Hematopoietic multipotent progenitor cell treated with erythropoietin and hydrocortisone succinate and interleukin-3 and kit ligand, for 4 days (in vitro differentiated cells): ENCODE measurements around the gene BBS1.

Experiments used
- DNase-seq: peaks from one replicate; pipeline ENCODE4 v3.0.0-alpha.2; 2015

Gene BBS1

GRCh38 chr11:66477263-66478201 is 32.9 kb upstream of the BBS1 start:
- DNase-seq = no peak

DNA sequence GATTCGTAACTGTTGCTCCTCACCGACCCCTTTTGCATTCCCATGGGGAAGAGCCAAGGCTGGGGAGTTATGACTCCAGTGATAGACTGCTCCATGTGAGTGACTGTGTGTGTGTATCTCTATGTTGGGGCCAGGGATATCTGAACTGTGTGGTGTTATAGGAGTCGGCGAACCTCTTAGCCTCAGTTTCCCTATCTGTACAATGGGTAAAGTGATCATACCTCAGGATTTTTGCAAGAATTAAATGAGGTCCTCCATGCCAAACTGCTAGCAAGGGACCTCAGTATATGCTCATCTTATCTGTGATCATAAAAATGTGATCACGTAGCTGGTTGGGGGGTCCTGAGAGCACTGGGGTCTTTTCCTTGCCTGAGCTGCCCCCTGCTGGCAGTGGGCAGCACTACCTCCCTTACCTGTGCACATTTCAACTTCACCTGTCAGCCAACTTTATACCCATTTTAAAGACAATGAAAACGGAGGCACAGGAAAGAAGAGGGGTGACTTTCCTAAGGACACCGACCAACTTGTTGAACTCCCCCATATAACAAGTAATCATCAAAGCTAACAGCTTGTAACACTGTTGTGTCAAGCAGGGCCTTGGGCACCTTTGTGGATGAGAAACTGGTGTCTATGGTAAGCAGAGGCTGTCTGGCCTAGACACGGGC is 31.6 kb upstream of the BBS1 start:
- DNase-seq = peak; percentile 49

DNA sequence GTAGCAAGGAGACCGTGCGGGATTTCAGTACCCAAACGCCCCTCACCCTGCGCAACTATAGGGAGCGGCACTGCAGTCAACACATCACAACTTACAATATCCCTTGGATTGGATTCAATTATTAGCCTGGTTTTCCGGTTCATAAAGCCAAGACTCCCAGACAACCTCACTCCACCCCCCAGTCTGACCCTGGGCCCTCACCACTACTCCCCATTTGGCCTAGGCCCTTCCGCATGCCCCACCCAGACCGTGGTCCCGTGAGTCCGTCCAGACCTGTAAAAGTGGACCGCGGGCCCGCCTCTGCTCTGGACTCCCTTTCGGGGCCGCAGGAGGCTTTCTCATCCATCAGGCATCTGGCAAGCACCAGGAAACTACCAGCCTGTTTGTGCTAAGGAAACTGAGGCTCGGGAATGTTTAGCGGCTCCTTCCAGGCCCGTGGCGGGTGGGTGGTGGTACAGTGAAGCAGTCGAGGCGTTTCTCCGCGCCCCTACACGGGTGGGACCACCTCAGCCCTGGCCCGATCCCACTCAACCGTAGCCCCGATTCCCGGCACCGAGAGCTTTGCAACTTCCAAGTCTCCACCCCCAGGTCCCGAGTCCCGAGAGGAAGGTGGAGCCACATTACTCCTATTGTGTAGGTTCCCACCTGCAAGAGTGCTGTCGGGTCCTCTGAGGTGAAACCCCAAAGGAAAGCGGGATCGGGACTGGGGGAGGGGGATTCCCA is 30.9 kb upstream of the BBS1 start:
- DNase-seq = peak; percentile 55

DNA sequence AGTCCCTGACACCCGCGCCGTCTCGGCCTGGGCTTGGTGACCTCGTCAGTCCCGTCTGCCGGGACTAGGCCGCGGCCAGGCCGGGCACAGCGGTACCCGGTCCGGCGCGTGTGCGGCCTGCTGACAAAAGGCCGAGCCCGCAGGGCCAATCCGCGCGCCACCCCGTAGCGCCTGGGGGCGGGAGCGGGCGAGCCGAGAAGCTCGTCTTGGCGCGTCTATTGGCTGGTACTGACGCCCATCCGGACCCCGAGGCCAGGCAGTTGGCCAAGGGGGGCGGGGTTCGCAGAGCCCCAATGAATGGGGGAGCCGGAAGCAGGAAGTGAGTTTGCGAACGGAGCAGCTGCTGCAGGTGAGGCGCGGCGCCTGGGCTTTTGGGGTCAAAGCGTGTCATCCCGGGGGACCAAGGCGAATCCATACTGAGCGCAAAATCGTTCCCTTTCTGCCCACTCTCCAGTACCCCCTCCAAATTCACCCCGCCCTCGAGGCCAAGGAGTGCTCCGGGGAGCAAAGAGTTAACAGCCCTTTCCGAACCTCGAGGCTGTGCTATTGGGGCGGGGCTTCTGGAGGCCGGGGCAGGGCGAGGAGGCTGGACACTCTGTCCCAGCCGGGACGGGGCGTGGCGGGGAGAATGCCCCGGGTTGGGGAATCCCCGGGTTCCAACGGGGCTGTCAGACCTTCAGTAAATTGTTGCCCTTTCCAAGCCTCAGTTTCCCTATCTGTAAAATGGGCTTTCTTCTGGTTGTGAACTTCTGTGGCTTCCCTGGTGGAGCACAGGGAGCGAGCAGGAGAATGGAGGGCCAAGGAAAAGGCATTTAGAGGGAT is 30.1 kb upstream of the BBS1 start, which contains the start of gene DPP3:
Gene DPP3, plus strand, starts transcription at position 318 of the 822 bp plus-strand sequence. CDS start 1,767 bp downstream, outside the sequence.
- DNase-seq = peak; percentile 99

DNA sequence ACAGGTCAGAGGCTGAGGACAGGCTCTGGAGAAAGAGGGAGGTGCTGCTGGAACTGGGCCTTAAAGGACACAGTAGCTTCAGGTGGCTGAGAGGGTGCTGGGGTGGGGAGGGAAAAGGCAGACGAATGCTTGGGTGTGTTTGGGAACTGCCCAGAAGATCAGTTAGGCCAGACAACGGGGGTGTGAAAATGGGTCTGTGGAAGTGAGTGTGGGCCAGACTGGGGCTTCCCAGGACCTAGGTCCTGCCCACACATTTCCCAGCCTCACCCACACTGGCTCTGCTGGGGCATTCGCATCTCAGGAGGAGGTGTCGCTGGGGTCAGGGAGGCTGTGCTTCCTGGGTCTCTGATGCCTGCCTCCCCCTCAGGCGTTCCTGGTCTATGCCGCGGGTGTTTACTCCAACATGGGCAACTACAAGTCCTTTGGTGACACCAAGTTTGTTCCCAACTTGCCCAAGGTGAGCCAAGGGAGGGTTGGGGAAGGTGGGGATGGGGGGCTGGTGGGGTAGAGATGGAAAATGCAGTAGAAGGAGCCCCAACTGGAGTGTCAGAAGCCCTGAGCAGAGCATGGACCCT is 25.5 kb upstream of the BBS1 start:
- DNase-seq = no peak

- DNase-seq = no peak
Observed at GRCh38 chr11:66488957-66489356, 21.5 kb upstream of the BBS1 start.

- DNase-seq = no peak
Observed at GRCh38 chr11:66489636-66490035, 20.8 kb upstream of the BBS1 start.

- no peak for DNase-seq
Observed at GRCh38 chr11:66491315-66491935, 19.0 kb upstream of the BBS1 start.

DNA sequence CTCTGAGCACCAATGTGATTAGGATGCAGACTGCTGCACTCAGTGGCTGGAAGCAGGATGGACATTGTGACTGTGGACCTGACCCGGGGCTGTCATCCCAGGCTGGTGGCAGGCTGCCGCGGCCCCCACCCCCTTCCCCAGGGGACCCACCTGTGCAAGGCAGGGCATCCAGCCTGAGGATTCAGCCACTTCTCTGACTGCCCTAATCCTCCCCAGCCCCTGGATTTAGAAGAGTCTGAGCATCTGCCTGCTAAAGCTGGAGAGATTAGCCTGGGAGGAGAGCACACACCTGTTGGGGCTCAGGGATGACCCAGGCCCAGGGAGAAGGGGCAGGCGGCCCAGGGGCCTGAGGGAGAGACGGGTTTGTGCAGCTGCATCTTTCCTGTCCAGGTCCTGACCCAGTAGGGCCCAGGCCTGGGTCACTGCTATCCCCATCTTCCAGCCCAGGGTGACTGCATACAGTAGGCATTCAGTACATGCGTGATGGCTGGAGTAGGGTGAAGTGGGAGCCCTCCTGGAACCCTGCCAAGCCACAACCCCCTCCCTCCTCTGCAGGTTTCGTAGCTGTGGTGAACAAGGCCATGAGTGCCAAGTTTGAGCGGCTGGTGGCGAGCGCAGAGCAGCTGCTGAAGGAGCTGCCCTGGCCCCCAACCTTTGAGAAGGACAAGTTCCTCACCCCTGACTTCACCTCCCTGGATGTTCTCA is 18.1 kb upstream of the BBS1 start:
- peak; percentile 38 for DNase-seq

GRCh38 chr11:66493130-66493529 is 17.3 kb upstream of the BBS1 start:
- no peak for DNase-seq

DNA sequence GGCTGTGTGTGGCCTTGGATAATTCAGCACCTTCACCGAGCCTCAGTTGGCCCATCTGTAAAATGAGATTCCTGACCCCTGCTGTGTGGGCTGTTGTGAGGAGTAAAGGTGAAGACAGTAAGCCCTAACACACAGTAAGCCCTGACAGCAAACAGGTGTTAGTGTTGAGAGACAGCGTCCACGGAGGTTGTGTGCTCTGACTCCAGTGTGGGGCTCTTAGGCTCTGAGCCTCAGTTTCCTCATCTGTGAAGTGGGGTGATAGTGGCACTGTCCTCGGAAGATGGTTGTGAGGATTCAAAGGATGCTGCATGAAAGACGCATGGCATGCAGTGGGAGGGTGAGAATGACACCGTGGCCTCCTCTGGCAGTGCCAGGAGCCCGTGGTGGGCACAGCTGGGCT is 16.0 kb upstream of the BBS1 start:
- no peak for DNase-seq

- no peak for DNase-seq
Observed at GRCh38 chr11:66494935-66495334, 15.5 kb upstream of the BBS1 start.

DNA sequence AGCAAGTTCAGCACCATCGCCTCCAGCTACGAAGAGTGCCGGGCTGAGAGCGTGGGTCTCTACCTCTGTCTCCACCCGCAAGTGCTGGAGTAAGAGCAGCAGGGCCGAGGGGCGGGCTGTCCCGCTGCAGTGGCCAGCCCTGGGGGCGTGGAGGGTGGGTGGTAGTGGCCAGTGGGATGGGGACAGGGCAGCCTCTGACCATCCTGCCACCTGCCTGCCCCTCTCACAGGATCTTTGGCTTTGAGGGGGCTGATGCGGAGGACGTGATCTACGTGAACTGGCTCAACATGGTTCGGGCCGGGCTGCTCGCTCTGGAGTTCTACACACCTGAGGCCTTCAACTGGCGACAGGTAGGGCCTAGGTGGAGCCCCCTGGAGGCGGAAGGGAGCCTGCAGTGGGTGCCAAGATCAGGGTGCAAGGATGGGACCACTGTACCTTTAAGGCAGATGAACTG is 15.0 kb upstream of the BBS1 start:
- DNase-seq = no peak

GRCh38 chr11:66497206-66497605 is 13.2 kb upstream of the BBS1 start:
- no peak for DNase-seq

GRCh38 chr11:66498506-66498905 is 11.9 kb upstream of the BBS1 start:
- DNase-seq = no peak

DNA sequence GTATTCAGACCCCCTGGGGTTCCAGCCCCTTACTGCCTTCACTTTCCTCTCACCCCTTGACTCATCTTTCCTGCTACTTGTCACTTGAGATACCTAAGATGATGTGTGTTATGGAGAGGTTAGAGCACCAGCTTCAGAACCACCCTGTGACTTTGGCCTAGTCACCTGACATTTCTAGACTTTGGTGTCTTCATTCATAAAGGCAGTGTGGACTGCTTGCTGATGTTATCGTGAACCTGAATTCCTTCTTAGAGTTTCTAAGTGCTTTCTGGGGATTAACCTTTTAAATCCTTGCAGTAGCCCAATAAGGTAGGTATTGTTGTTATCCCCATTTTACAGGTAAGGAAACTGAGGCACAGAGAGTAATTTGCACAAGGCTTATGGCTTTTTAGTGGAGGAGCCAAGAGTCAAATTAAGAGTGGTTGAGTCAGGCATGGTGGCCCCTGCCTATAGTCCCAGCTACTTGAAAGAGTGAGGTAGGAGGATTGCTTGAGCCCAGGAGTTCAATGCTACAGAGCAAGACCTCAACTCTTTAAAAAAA is 5.1 kb upstream of the BBS1 start:
- no peak for DNase-seq

- peak; percentile 37 for DNase-seq
Observed at GRCh38 chr11:66509131-66509561, 1.3 kb upstream of the BBS1 start.

- DNase-seq = no peak
Observed at GRCh38 chr11:66510990-66511339, 530 bp downstream of the BBS1 start.

DNA sequence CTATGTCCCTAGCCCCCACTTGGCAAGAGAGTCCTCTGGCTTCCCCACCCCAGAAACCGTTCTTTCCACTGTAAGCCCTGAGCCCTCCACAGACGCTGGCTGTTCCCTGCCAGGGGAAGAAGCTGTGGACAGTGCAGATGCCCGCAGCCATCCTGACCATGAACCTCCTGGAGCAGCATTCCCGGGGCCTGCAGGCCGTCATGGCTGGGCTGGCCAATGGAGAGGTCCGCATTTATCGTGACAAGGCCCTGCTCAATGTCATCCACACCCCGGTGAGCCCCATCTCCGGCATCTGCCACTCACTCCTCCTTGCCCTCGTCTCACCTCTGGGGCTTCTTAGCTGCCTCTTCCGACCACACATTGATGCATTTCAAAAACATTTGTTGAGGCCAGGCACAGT is 13.2 kb downstream of the BBS1 start:
- DNase-seq = no peak

GRCh38 chr11:66524304-66525040 is 14.0 kb downstream of the BBS1 start:
- DNase-seq = no peak
